ENCODE data around the gene BARHL2. TPM values are rescaled to one million over a fixed set of nuclear protein-coding genes. Genes with fewer than 3 reads are reported as not detected.

BARHL2 gene
- total and polyA plus RNA-seq, 2 donors from 2014 or later, result not detected

- FAIRE-seq (no peak), DNase-seq (no peak)
- Histone ChIP-seq H3K36me3 (ENCODE audit: control insufficient read depth in 2 of 3, insufficient read depth in 3 of 3, low read length in 3 of 3) (no peaks in the 10 kb centered on the region), H3K9ac (ENCODE audit: low read length in 3 of 3) (no peak overlapping the region), H3K27ac (ENCODE audit: low read depth in 2 of 2, low read length in 2 of 2) (no peak overlapping the region), H3K27me3 (ENCODE audit: control insufficient read depth, insufficient read depth, low read length) (peaks cover 76% of the 10 kb centered on the region), H3K4me3 (ENCODE audit: low read length in 3 of 3) (no peak overlapping the region), H3K4me1 (ENCODE audit: control insufficient read depth in 2 of 3, insufficient read depth in 2 of 3, low read depth in 1 of 3, low read length in 3 of 3) (peaks cover 0 to 5% (median 0%) of the 10 kb centered on the region in 3 donors), H3K9me3 (ENCODE audit: control insufficient read depth in 2 of 3, insufficient read depth in 1 of 3, low read length in 3 of 3) (no peaks in the 10 kb centered on the region)
- intact Hi-C loops (cut with DNase I), result no loop called here
- TF ChIP-seq CTCF (IDR thresholded peaks at IDR 0.05; ENCODE audit: borderline replicate concordance, extremely low read depth, insufficient read depth), result no peak
Measured at GRCh38 chr1:90716243-90716551, 905 bp downstream of the BARHL2 start.

GRCh38 chr1:90715309-90715708, 1.8 kb downstream of the BARHL2 start:
- DNase-seq (no peak), FAIRE-seq (no peak)
- H3K4me1 ChIP-seq (ENCODE audit: control insufficient read depth in 2 of 3, insufficient read depth in 2 of 3, low read depth in 1 of 3, low read length in 3 of 3), result peaks cover 0 to 5% (median 0%) of the 10 kb centered on the region in 3 donors
- no peaks in the 10 kb centered on the region for H3K36me3 ChIP-seq (ENCODE audit: control insufficient read depth in 2 of 3, insufficient read depth in 3 of 3, low read length in 3 of 3)
- intact Hi-C loops (cut with DNase I), result no loop called here
- peaks cover 73% of the 10 kb centered on the region for H3K27me3 ChIP-seq (ENCODE audit: control insufficient read depth, insufficient read depth, low read length)
- no peak overlapping the region for H3K9ac ChIP-seq (ENCODE audit: low read length in 3 of 3)
- H3K9me3 ChIP-seq (ENCODE audit: control insufficient read depth in 2 of 3, insufficient read depth in 1 of 3, low read length in 3 of 3), result no peaks in the 10 kb centered on the region
- H3K27ac ChIP-seq (ENCODE audit: low read depth in 2 of 2, low read length in 2 of 2), result no peak overlapping the region
- H3K4me3 ChIP-seq (ENCODE audit: low read length in 3 of 3), result no peak overlapping the region
- no peak for TF ChIP-seq CTCF (IDR thresholded peaks at IDR 0.05; ENCODE audit: borderline replicate concordance, extremely low read depth, insufficient read depth)

- Histone ChIP-seq H3K27ac (ENCODE audit: low read depth in 2 of 2, low read length in 2 of 2) (no peak overlapping the region), H3K27me3 (ENCODE audit: control insufficient read depth, insufficient read depth, low read length) (peaks cover 73% of the 10 kb centered on the region), H3K9ac (ENCODE audit: low read length in 3 of 3) (no peak overlapping the region), H3K4me3 (ENCODE audit: low read length in 3 of 3) (no peak overlapping the region), H3K36me3 (ENCODE audit: control insufficient read depth in 2 of 3, insufficient read depth in 3 of 3, low read length in 3 of 3) (no peaks in the 10 kb centered on the region), H3K4me1 (ENCODE audit: control insufficient read depth in 2 of 3, insufficient read depth in 2 of 3, low read depth in 1 of 3, low read length in 3 of 3) (peaks cover 0 to 5% (median 0%) of the 10 kb centered on the region in 3 donors), H3K9me3 (ENCODE audit: control insufficient read depth in 2 of 3, insufficient read depth in 1 of 3, low read length in 3 of 3) (no peaks in the 10 kb centered on the region)
- DNase-seq, result no peak
- no peak for TF ChIP-seq CTCF (IDR thresholded peaks at IDR 0.05; ENCODE audit: borderline replicate concordance, extremely low read depth, insufficient read depth)
- intact Hi-C loops (cut with DNase I), result no loop called here
- FAIRE-seq, result no peak
Measured at GRCh38 chr1:90714521-90714951, 2.6 kb downstream of the BARHL2 start.
